ENCODE measurements around the gene SLC35F1.

DNA sequence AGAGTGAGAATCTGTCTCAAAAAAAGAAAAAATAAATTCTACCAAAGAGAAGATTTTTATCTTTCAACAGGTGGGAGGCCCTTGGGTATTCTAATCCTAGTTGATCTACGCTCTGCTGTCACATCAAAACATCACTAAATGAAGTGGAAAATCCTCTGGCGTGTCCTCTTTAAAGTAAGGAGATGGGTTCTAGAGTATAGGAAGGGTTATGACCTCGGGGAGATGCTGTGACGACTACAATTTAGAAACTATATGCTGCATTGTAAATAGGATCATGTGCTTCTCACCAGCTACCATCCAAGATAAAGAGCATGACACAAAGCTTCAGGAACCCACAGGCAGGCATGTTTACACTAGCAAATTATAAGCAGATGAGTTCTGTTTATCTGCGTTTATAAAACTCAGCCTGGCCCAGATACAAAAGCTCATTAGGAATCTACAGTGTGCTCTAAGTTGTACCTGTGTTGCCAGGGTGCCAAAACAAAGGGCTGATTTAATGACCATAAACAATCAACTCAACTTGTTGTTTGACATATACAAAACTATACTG is 443.9 kb downstream of the SLC35F1 start:
- TF ChIP-seq ZNF8 (CRISPR knock-in tag; IDR thresholded peaks at IDR 0.05) (no peak), ZFP3 (CRISPR knock-in tag; IDR thresholded peaks at IDR 0.05) (no peak), ARNTL (CRISPR knock-in tag; IDR thresholded peaks at IDR 0.05; ENCODE audit: borderline replicate concordance, low read depth) (no peak)
- TF ChIP-seq, protein P1, sequence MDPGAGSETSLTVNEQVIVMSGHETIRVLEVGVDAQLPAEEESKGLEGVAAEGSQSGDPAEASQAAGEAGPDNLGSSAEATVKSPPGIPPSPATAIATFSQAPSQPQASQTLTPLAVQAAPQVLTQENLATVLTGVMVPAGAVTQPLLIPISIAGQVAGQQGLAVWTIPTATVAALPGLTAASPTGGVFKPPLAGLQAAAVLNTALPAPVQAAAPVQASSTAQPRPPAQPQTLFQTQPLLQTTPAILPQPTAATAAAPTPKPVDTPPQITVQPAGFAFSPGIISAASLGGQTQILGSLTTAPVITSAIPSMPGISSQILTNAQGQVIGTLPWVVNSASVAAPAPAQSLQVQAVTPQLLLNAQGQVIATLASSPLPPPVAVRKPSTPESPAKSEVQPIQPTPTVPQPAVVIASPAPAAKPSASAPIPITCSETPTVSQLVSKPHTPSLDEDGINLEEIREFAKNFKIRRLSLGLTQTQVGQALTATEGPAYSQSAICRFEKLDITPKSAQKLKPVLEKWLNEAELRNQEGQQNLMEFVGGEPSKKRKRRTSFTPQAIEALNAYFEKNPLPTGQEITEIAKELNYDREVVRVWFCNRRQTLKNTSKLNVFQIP (CRISPR knock-in tag; IDR thresholded peaks at IDR 0.05; ENCODE audit: borderline replicate concordance, low read depth): no peak
